C4-2B (cell line): ENCODE results near the gene RBM7.

Source experiments
- H3K27ac ChIP-seq: fragments of 450-650 bp; 2 replicates; pipeline ENCODE4 v1.5.1; 2017
- ZFX ChIP-seq: fragments of 450-650 bp; IDR thresholded peaks from 2 replicates; pipeline ENCODE4 v1.6.1; 2017
- TF ChIP-seq, protein P1 (sequence below): fragments of 450-650 bp; conservative IDR thresholded peaks from 2 replicates; pipeline ENCODE4 v1.5.1; 2017; ENCODE audit warnings: mild to moderate bottlenecking

The RBM7 gene, protein sequence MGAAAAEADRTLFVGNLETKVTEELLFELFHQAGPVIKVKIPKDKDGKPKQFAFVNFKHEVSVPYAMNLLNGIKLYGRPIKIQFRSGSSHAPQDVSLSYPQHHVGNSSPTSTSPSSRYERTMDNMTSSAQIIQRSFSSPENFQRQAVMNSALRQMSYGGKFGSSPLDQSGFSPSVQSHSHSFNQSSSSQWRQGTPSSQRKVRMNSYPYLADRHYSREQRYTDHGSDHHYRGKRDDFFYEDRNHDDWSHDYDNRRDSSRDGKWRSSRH

DNA sequence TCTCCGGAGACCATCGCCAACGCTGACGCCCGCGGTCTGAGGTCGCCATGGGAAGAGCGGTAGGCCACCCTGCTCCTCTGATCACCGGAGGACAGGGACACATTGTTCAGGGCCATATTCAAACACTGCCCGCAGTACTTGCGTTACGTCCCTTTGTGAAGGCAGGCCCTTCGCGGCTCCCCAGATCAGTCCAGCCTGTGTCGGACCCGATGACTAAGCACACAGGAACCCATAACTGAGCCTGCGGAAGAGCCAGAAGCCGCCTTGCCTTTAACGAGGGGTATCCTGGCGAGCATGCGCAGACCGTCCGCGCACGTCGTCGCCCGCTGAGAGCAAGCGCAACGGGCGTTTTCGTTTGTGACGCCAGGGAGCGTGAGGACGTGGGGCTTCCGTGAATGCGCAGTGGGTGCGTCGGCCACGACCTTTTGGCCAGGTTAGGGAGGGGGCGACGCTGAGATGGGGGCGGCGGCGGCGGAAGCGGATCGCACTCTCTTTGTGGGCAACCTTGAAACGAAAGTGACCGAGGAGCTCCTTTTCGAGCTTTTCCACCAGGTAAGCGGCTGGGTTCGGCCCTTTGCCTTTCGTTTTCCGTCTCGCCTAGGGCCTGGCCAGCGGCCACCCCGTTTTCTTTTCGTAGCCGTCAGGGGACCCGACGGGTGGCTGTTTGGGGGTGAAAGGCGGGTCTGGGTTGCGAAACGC is at the start of gene RBM7, which contains the start of gene C11orf71:
Gene RBM7 (plus strand): TSS at position 451 of the 699 bp plus-strand sequence. CDS start 6 bp downstream, at position 457.
Gene C11orf71 (minus strand): TSS at position 296 of the 699 bp plus-strand sequence. CDS start 180 bp downstream, at position 116.
- peak within 1 kb of the TSS; percentile 96 for H3K27ac ChIP-seq

DNA sequence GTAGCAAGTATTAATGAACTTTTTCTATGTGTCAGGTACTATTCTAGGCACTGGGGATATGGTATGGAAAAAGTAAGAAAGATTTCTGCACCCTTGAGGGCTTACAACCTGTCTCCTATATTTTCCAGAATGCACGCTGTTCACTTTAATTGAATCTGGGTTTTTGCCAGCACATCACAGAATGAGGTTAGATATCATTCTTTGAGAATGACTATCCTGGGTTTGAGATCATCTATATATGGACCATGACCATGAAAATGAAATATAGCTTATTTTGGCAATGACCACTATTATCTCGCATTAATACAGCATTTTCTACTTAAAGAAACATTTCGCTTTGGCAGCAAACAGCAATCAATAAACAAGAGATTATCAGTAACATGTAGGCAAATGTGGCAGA is 47.0 kb upstream of the RBM7 start:
- no peak for TF ChIP-seq ZFX
- TF ChIP-seq, protein P1, sequence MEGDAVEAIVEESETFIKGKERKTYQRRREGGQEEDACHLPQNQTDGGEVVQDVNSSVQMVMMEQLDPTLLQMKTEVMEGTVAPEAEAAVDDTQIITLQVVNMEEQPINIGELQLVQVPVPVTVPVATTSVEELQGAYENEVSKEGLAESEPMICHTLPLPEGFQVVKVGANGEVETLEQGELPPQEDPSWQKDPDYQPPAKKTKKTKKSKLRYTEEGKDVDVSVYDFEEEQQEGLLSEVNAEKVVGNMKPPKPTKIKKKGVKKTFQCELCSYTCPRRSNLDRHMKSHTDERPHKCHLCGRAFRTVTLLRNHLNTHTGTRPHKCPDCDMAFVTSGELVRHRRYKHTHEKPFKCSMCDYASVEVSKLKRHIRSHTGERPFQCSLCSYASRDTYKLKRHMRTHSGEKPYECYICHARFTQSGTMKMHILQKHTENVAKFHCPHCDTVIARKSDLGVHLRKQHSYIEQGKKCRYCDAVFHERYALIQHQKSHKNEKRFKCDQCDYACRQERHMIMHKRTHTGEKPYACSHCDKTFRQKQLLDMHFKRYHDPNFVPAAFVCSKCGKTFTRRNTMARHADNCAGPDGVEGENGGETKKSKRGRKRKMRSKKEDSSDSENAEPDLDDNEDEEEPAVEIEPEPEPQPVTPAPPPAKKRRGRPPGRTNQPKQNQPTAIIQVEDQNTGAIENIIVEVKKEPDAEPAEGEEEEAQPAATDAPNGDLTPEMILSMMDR, result no peak
- H3K27ac ChIP-seq, result no peak overlapping the region

More for the DNA sequence above, at the start of gene RBM7, which contains the start of gene C11orf71:
- TF ChIP-seq, protein P1, result no peak
- peak; percentile 82 for TF ChIP-seq ZFX

DNA sequence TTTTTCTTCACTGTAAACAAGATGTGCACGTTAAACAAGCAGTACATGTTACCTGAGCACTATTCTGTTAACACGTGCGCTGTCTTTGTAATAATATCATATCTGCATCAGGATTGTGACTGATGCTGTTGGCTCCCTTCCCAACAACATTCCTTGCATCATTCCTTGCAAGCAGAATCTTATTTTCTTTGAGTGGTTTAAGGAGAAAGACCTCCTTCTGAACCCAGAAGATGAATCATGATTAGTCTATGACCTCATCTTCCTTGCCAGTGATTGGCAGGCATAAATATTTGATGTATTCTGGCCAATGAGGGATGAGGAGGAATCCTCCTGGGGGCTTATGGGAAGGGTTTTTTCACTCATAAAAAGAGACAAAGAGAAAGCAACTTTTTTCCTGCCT is 46.4 kb upstream of the RBM7 start:
- TF ChIP-seq, protein P1, result no peak
- no peak for TF ChIP-seq ZFX
- H3K27ac ChIP-seq, result no peak overlapping the region

DNA sequence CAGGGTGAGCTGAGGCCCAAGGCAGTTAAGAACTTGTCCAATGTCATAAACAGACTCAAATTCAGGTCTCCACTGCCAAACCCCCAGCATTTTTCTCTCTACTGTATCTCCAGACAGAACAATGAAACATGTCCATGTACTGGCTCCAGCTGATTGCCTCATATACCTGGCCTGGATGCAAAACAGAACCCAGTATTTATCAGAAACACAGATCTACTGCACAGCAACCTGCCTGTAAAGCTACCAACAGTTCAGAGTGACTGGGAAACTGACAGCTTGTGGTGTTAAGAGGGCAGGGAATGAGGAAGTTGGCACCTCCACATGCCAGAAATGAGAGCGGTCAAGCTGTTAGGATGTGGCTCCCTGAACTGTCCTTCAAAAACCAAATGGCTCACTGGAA is 41.8 kb upstream of the RBM7 start:
- no peak for TF ChIP-seq ZFX
- TF ChIP-seq, protein P1, result no peak
- no peak overlapping the region for H3K27ac ChIP-seq

DNA sequence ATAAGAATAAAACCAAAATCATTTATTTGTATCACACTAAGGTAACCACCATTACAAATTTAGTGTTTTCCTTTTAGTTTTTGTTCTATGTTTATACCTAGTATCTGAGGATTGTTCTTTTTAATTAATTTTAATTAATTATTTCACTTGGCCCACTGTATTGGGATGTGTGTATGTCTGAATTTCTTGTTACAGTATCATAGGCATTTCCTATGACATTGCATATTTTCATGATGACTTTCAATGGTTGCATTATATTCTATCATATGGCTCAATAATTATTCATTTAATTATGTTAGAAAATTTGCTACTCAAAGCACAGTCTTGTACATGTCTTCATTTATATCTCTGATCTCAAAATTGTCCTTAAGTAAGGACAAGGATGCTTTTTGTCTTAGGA is 41.1 kb upstream of the RBM7 start:
- no peak overlapping the region for H3K27ac ChIP-seq
- TF ChIP-seq, protein P1, result no peak
- no peak for TF ChIP-seq ZFX

DNA sequence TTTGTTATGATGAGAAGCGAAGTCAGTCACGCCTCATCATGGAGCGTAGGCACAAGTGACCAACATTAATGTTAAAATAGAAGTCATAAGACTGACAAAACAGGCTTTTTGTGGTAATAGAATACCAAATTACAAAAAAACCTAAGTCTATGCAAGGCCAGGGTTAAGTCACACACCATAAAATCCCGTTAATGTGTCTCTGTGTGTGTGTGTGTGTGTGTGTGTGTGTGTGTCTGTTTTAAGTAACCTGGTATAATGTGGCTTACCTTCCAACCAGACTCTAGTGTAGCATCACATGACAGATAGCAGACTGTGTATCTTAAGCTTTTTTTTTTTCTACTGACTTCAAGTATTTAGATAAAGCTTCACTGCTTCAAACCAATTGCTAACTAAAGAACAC is 38.1 kb upstream of the RBM7 start:
- no peak overlapping the region for H3K27ac ChIP-seq
- TF ChIP-seq, protein P1, result no peak
- TF ChIP-seq ZFX, result no peak

DNA sequence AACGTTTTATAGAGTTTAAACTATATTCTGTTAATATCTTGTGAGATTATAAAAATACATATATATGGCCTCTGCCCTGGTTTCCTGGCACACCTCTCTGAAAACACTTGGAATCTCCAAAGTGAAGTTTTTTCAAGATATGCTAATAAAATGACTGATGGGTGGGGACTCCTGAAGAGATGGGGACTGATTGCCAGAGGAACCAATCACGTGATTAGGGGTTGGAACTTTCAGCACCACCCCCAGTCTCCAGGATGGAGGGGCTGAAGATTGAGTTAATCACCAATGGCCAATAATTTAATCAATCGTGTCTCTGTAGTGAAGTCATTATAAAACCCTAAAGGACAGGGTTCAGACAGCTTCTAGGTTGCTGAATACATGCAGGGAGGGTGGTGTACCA is 37.5 kb upstream of the RBM7 start:
- no peak overlapping the region for H3K27ac ChIP-seq
- TF ChIP-seq, protein P1, result no peak
- TF ChIP-seq ZFX, result no peak
